Stomach (tissue), 9 donors: ENCODE measurements around the gene SDK2. TPM values are rescaled to one million over a fixed set of nuclear protein-coding genes. Genes with fewer than 3 reads are reported as not detected.

Experiments used
- DNase-seq, 2 donors: peaks; one replicate each; pipeline versions ENCODE4 v3.0.0 to v3.0.0-alpha.2; 2013 to 2019
- H3K27ac ChIP-seq, 5 donors: fragments of 200-600 bp in 4 of 5; sonication (generic) in 4 of 5; one replicate each; pipeline ENCODE4 v1.5.1; 2013 to 2019; ENCODE audit warnings: mild to moderate bottlenecking in 1 of 5, moderate library complexity in 1 of 5
- H3K27me3 ChIP-seq, 3 donors: fragments of 200-600 bp; sonication (generic); one replicate each; pipeline ENCODE4 v1.5.1; 2017 to 2019; ENCODE audit warnings: mixed run types in 1 of 3
- H3K36me3 ChIP-seq, 4 donors: fragments of 200-600 bp; sonication (generic); 1 replicate in 3 of 4; 2 replicates in 1 of 4; pipeline ENCODE4 v1.5.1; 2016 to 2019
- H3K4me1 ChIP-seq, 4 donors: fragments of 200-600 bp; sonication (generic); one replicate each; pipeline ENCODE4 v1.5.1; 2016 to 2019
- H3K4me3 ChIP-seq, 4 donors: fragments of 200-600 bp; sonication (generic) in 3 of 4; one replicate each; pipeline ENCODE4 v1.5.1; 2016 to 2019; ENCODE audit warnings: mild to moderate bottlenecking in 1 of 4
- H3K9me3 ChIP-seq, 4 donors: fragments of 200-600 bp; sonication (generic); one replicate each; pipeline ENCODE4 v1.5.1; 2016 to 2019
- CTCF ChIP-seq, 7 experiments: fragments of 450-650 bp in 4 of 7; fragments of 200-600 bp in 3 of 7; sonication (generic) in 3 of 7; IDR thresholded peaks; one replicate each; pipeline ENCODE4 v1.5.1; 2016 to 2019; ENCODE audit warnings: antibody characterized with exemption in 7 of 7, control low read depth in 2 of 7, mild to moderate bottlenecking in 1 of 7
- EP300 ChIP-seq: sonication (generic); formaldehyde crosslinking; IDR thresholded peaks from one replicate; pipeline ENCODE4 v1.6.1; 2017; ENCODE audit warnings: antibody characterized with exemption
- POLR2A ChIP-seq, 4 donors: fragments of 450-650 bp; IDR thresholded peaks; one replicate each; pipeline ENCODE4 v1.6.1; 2016; ENCODE audit warnings: antibody characterized with exemption in 4 of 4, control low read depth in 2 of 4, mild to moderate bottlenecking in 1 of 4, moderate library complexity in 1 of 4
- POLR2AphosphoS5 ChIP-seq, 3 donors: sonication (generic); formaldehyde crosslinking; IDR thresholded peaks; one replicate each; pipeline ENCODE4 v1.6.1; 2016; ENCODE audit warnings: antibody characterized with exemption in 3 of 3
- WGBS, 5 donors: extraction: QIAGEN DNeasy Blood & Tissue Kit in 3 of 5; methylation state at CpG; one replicate each; pipeline versions ENCODE4 v1.1.5 to v1.1.7; 2013 to 2018; 5-methylcytosine and 5-hydroxymethylcytosine counted together
- intact Hi-C: fragments of 100-400 bp; cut with DNase I; formaldehyde crosslinking; loops from one replicate; pipeline ENCODE4 v1.15.1; 2023; ENCODE audit warnings: low total_unique reads
- polyA plus RNA-seq, 3 donors: library from polyadenylated mRNA; stranded (reverse); fragments of 200-250 nt; gene quantifications; one replicate each; pipeline ENCODE4 v1.2.3, GENCODE V29; 2013
- total RNA-seq, 5 donors: library from RNA; depleted of rRNA; stranded (reverse); fragments of >200 nt; gene quantifications; one replicate each; pipeline versions ENCODE4 v1.1.0 to v1.2.3, GENCODE V29; 2014 to 2016
- donor health status: healthy with polysubstance abuse.
- donor health status: Bipolar disorder and iron deficiency.
- donor health status: healthy.

The SDK2 gene
- total and polyA plus RNA-seq, 8 donors: under 0.01 to 9.6 (median 0.44) TPM; not detected in 1

- no peak for DNase-seq
- WGBS, 5 donors: 63 to 85% (median 80%) methylated on average over 10 to 20 of the region's 20 CpGs
- H3K4me3 ChIP-seq: no peak overlapping the region
- H3K27me3 ChIP-seq: no peaks in the 10 kb centered on the region
- H3K27ac ChIP-seq: peak overlapping the region in 4 of 5 donors; percentile 57 to 95 (median 90)
- intact Hi-C loops: no loop called here
- peaks cover 26 to 54% (median 42%) of the 10 kb centered on the region in 4 donors for H3K36me3 ChIP-seq
- H3K4me1 ChIP-seq: peaks cover 60 to 93% (median 79%) of the 10 kb centered on the region in 4 donors
- no peaks in the 10 kb centered on the region for H3K9me3 ChIP-seq
- TF ChIP-seq EP300 (no peak), CTCF (IDR thresholded peaks at IDR 0.05) (no peak), POLR2A (IDR thresholded peaks at IDR 0.05) (no peak), POLR2AphosphoS5 (IDR thresholded peaks at IDR 0.05) (no peak)
Observed at GRCh38 chr17:73284906-73285602, 359.2 kb downstream of the SDK2 start.
